GM12864 (cell line): ENCODE results near the gene HSPA12A.

Experiments used
- DNase-seq: peaks from one replicate; pipeline ENCODE4 v3.0.0-alpha.2; 2011; ENCODE audit warnings: low read depth
- H3K4me3 ChIP-seq: 2 replicates; pipeline ENCODE4 v1.5.1; 2011; ENCODE audit warnings: mild to moderate bottlenecking, low read depth, low read length, control low read depth
- TF ChIP-seq, protein P1 (sequence below): IDR thresholded peaks from 2 replicates; pipeline ENCODE4 v1.5.1; 2011; ENCODE audit warnings: low read depth, mild to moderate bottlenecking, moderate library complexity, low read length, control low read depth, inconsistent platforms; ENCODE audit errors: missing control alignments

HSPA12A gene

DNA sequence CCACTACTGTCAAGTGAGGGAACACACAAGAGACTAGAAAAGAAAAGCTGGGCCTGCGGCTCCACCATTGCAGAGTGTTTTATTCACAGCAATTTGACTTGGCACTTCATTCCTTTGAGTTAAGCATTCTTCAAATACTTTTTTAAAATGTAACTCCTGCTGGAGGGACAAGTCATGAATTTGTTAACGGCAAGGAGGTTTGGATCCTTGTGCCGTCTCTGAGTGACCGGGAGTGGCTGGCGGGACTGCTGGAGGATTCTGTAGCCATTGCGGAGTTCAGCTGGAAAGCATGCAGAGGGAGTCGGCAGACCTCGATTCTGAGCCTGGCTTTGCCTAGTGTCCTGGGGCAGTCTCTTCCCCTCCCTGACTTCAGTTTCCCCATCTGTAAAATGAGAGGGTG is 9.8 kb downstream of the HSPA12A start:
- H3K4me3 ChIP-seq: no peak overlapping the region
- no peak for DNase-seq
- TF ChIP-seq, protein P1, sequence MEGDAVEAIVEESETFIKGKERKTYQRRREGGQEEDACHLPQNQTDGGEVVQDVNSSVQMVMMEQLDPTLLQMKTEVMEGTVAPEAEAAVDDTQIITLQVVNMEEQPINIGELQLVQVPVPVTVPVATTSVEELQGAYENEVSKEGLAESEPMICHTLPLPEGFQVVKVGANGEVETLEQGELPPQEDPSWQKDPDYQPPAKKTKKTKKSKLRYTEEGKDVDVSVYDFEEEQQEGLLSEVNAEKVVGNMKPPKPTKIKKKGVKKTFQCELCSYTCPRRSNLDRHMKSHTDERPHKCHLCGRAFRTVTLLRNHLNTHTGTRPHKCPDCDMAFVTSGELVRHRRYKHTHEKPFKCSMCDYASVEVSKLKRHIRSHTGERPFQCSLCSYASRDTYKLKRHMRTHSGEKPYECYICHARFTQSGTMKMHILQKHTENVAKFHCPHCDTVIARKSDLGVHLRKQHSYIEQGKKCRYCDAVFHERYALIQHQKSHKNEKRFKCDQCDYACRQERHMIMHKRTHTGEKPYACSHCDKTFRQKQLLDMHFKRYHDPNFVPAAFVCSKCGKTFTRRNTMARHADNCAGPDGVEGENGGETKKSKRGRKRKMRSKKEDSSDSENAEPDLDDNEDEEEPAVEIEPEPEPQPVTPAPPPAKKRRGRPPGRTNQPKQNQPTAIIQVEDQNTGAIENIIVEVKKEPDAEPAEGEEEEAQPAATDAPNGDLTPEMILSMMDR: no peak

DNA sequence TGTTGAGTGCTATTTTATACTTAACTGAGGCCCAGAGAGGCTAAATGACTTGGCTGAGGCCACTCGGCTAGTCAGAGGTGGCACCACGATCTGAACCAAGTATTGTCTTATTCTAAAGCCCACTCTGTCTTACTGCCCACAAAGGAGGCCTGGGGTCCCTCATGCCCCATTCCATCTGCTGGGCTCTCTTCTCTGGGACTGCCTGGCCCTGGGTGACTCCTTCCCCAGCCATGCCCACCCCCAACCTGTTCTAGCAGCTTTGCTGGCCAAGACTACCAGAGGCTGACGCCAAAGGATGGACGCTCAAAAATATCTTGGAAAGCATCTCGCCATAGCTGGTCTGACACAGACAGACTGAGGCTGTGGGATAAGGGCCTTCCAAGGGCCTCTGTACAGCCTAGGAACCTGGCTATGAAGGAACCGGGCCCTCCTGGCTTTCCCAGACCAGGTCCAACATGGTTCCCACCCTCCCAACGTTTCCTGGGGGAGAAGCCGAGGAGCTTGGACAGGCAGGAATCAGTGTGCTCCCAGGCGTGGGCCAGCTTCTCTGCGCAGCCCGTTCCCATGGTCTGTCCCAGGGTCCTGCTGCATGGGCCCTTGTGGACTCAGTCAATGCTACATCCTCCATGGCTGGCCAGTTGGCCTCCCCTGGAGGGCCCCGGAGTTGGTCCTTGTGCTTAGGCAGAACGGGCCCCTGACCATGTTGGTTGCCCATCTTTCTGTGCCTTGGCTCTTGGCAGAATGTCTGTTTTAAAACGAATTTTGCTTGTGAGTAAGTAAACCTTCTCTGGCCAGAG is 11.7 kb downstream of the HSPA12A start:
- TF ChIP-seq, protein P1: no peak
- no peak overlapping the region for H3K4me3 ChIP-seq
- no peak for DNase-seq

DNA sequence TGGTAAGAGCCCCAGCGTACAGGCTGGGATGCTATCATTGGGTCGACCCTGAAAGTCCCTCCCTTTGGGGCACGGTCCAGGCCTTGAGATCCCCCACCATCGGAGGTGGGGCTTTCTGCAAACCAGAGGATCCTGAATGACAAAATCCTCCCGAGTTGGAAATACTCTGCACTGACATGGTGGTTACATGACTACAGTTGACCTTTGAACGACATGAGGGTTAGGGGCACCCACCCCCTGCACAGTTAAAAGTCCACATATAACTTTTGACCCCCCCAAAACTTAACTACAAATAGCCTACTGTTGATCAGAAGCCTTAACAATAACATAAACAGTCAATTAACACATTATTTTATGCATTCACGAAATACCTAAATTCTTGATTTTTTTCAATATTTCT is 13.1 kb downstream of the HSPA12A start:
- DNase-seq: no peak
- TF ChIP-seq, protein P1: no peak
- H3K4me3 ChIP-seq: no peak overlapping the region

DNA sequence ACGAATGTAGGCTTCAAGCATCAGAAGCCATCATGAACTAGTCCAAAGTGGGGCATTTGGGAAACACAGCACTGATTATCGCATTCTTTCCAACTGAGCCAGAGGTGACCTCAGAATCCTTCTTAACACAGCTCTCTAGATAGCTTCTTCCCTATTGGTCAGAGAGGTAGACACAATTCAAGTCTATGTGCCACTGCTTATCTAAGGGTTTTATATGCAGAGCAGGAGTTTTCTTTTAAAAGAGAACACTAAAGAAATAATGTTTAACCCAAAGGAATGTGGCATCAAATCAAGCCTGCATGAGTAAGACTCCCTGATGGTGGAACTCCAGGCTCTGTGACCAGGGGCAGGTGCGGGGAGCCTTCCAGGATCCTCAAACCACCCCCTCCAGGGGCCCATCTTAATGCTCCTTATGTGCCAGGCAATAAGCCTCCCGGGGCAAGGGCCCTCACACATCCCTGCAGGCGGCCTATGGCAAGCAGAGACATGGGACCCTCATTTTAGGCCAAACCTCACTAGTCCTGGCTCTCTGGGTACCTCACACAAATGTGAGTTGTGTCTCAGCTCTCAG is 13.8 kb downstream of the HSPA12A start:
- TF ChIP-seq, protein P1: no peak
- H3K4me3 ChIP-seq: no peak overlapping the region
- DNase-seq: no peak

DNA sequence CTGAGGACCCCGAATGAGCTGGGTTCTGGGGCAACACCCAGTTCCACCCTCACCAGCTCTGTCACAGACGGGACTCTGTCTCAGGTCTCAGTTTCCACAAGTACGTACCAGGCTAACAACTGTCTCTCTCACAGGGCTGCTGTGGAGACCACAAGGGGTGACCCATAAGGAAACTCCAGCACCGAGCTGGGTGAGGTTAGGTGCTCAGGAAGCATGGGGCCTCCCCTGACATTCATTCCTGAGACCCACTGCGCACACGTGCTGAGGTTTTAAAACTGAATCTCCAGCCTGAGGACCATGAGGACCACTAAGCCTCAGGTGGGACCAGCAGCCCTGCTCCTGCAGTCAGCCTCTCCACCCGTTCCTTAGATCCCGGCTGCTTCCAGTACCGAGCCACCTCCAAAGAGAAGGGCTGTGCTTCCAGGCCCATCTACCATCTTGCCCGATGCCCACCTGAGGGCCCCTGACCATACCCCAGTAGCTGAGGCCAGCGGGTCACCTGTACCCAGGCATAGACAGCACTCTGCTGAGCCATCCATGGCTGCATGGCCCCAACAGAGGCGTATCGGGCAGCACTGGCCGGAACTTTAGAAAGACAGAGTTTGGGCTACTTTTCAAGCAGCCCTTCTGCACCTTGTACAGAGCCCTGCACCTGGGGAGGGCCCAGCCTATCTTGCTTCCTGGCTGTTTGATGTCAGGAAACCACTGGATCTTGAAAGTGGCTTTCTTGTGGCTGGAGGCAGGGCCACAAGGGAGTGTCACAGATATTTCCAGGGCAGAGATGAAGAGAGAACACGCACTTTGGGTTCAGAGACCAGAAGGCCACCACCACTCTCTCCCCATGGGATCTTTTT is 18.7 kb downstream of the HSPA12A start:
- no peak for DNase-seq
- TF ChIP-seq, protein P1: no peak
- H3K4me3 ChIP-seq: no peak overlapping the region

DNA sequence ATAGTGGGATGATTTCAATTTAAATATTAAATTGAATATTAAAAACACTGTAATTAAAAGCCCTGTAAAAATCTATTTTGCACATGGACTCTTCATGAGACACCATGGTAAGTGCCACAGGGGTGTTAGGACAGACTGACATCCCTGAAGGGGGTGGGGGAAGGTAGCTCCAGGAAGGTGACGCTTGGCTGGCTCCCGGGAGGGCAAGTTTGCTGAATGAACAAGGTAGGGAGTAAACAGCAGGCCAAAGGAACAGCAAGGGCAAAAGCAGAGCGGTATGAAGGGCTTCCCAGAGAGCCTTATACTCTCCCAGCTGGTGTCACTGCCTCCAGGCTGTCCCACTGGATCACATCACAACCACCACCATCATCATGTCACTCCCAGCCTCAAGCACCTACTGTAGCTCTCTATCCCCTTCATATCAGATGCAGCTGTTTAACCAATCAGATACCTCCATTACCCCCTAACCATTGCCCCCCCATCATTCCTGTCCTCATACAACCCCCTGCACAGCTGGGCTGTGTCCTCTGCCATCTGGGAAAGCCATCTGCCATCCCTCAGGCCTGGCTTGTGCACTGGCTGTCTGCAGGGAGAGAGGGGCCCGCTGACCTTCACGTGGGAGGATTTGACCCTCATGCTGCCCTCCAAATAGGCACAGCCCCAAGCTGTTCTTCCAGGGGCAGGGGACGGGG is 19.5 kb downstream of the HSPA12A start:
- no peak overlapping the region for H3K4me3 ChIP-seq
- DNase-seq: no peak
- TF ChIP-seq, protein P1: no peak
